K562 (cell line): Measurements from ENCODE around the gene GLRX. TPM values are rescaled to one million over a fixed set of nuclear protein-coding genes. Genes with fewer than 3 reads are reported as not detected.

Source experiments
- CLOCK ChIP-seq: fragments of 250-450 bp; sonication (Bioruptor Pico); IDR thresholded peaks from 2 replicates; pipeline ENCODE4 v1.4.0; 2020; ENCODE audit warnings: mild to moderate bottlenecking, moderate library complexity, borderline replicate concordance
- ELF1 ChIP-seq: fragments of 200-800 bp; sonication (Bioruptor generic); IDR thresholded peaks from 2 replicates; pipeline ENCODE4 v1.6.1; 2016; ENCODE audit warnings: missing genetic modification characterization, missing compliant biosample characterization
- GATAD2B ChIP-seq: fragments of 450-650 bp; IDR thresholded peaks from 2 replicates; pipeline ENCODE4 v1.6.1; 2017; ENCODE audit warnings: mild to moderate bottlenecking, borderline replicate concordance
- HMGXB4 ChIP-seq: sonication (generic); formaldehyde crosslinking; IDR thresholded peaks from 2 replicates; pipeline ENCODE4 v1.8.1; 2023; ENCODE audit warnings: mild to moderate bottlenecking, missing genetic modification reagents
- LCOR ChIP-seq: sonication (generic); formaldehyde crosslinking; IDR thresholded peaks from 2 replicates; pipeline ENCODE4 v1.8.0; 2022; ENCODE audit warnings: mild to moderate bottlenecking, missing genetic modification reagents
- POLR2G ChIP-seq: fragments of 200-400 bp; formaldehyde crosslinking; IDR thresholded peaks from 2 replicates; pipeline ENCODE4 v1.6.1; 2017; ENCODE audit warnings: low read depth, mild to moderate bottlenecking, antibody characterized with exemption, low read length, moderate library complexity
- ZNF3 ChIP-seq: fragments of 250-450 bp; sonication (Bioruptor Pico); IDR thresholded peaks from 2 replicates; pipeline ENCODE4 v1.5.0; 2021; ENCODE audit warnings: mild to moderate bottlenecking, moderate library complexity
- ZSCAN32 ChIP-seq: fragments of 450-650 bp; formaldehyde crosslinking; IDR thresholded peaks from 2 replicates; pipeline ENCODE4 v1.4.0; 2020; ENCODE audit warnings: mild to moderate bottlenecking, moderate library complexity
- polyA plus RNA-seq, 8 experiments: library from polyadenylated mRNA; depleted of rRNA in 4 of 8; stranded (reverse) in 5 of 8; unstranded in 3 of 8; fragments of >200 nt; fragmentation: Nextera tagmentation in 2 of 8; fragmentation: Illumina TruSeq in 1 of 8; extraction: Ambion mirVana in 2 of 8; extraction: Trizol in 1 of 8; gene quantifications; 2 replicates each; pipeline versions ENCODE4 v1.2.1 to v1.2.3, GENCODE V29; 2011 to 2014; ENCODE audit warnings: inconsistent platforms in 1 of 8, missing spikeins in 1 of 8
- total RNA-seq, 7 experiments: library from RNA; depleted of rRNA in 6 of 7; stranded (reverse); fragments of >200 nt in 6 of 7; fragmentation: Illumina TruSeq in 2 of 7; extraction: Trizol in 2 of 7; gene quantifications; 2 replicates each; pipeline versions ENCODE4 v1.2.1 to v1.2.3, GENCODE V29; 2011 to 2021; ENCODE audit warnings: low replicate concordance in 1 of 7
- TF ChIP-seq, protein P1 (sequence below), 2 experiments: IDR thresholded peaks; 2 replicates each; pipeline ENCODE4 v1.6.1; 2012; ENCODE audit warnings: improper control_type of control experiment in 2 of 2, low read depth in 2 of 2, low read length in 2 of 2, borderline replicate concordance in 1 of 2
- TF ChIP-seq, protein P2 (sequence below): IDR thresholded peaks from 2 replicates; pipeline ENCODE4 v1.6.1; 2011; ENCODE audit warnings: borderline replicate concordance, low read depth, mild to moderate bottlenecking, moderate library complexity, low read length; ENCODE audit not compliant: insufficient read depth, poor library complexity, severe bottlenecking

GLRX gene
- total and polyA plus RNA-seq, 9 of the 15 experiments (the other 6 are each of a cell fraction or from before 2014, with no cell fraction given): 2.3 to 11.2 (median 4.6) TPM

DNA sequence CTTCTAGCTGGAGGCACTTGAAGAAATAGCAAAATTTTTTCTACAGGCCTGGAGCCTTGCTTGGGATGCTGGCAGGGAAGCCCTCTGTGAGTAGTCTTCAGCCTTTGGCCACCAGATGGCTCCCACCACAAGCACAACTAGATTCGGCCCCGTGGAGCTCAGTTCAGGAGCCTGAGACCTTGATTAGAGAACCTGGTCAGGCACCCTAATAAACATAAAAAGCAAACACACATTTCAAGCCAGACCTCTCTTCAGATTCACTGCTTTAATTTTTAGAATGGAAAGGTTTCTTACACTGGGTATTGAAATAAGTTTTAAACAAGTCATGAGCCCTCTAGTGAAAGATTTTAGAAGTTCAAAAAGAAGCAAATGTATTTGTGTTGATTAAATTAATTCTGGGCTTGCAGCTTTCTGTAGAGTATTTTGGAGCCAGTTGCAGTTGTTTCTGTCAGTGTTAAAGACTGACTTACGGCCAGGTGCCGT is 41.4 kb downstream of the GLRX start (continued):
- no peak for TF ChIP-seq CLOCK (CRISPR knock-in tag)
- no peak for TF ChIP-seq ZNF3 (CRISPR knock-in tag)
- no peak for TF ChIP-seq ELF1 (tag)
- TF ChIP-seq HMGXB4 (CRISPR knock-in tag): no peak
- TF ChIP-seq, protein P1, sequence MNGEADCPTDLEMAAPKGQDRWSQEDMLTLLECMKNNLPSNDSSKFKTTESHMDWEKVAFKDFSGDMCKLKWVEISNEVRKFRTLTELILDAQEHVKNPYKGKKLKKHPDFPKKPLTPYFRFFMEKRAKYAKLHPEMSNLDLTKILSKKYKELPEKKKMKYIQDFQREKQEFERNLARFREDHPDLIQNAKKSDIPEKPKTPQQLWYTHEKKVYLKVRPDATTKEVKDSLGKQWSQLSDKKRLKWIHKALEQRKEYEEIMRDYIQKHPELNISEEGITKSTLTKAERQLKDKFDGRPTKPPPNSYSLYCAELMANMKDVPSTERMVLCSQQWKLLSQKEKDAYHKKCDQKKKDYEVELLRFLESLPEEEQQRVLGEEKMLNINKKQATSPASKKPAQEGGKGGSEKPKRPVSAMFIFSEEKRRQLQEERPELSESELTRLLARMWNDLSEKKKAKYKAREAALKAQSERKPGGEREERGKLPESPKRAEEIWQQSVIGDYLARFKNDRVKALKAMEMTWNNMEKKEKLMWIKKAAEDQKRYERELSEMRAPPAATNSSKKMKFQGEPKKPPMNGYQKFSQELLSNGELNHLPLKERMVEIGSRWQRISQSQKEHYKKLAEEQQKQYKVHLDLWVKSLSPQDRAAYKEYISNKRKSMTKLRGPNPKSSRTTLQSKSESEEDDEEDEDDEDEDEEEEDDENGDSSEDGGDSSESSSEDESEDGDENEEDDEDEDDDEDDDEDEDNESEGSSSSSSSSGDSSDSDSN (IDR thresholded peaks at IDR 0.05; ENCODE audit: borderline replicate concordance in 1 of 2, low read depth in 2 of 2, low read length in 2 of 2): 0 out of 4 replicates have a peak, but pooled peaks of 1 of the 2 experiments have one; percentile 21
- TF ChIP-seq, protein P2, sequence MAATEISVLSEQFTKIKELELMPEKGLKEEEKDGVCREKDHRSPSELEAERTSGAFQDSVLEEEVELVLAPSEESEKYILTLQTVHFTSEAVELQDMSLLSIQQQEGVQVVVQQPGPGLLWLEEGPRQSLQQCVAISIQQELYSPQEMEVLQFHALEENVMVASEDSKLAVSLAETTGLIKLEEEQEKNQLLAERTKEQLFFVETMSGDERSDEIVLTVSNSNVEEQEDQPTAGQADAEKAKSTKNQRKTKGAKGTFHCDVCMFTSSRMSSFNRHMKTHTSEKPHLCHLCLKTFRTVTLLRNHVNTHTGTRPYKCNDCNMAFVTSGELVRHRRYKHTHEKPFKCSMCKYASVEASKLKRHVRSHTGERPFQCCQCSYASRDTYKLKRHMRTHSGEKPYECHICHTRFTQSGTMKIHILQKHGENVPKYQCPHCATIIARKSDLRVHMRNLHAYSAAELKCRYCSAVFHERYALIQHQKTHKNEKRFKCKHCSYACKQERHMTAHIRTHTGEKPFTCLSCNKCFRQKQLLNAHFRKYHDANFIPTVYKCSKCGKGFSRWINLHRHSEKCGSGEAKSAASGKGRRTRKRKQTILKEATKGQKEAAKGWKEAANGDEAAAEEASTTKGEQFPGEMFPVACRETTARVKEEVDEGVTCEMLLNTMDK: peak; percentile 30
- no peak for TF ChIP-seq ZSCAN32 (CRISPR knock-in tag)
- TF ChIP-seq LCOR (CRISPR knock-in tag): no peak
- TF ChIP-seq POLR2G: no peak
- TF ChIP-seq GATAD2B: 0 out of 2 replicates have a peak, but pooled peaks have one; percentile 51
